GM12873 (cell line): ENCODE data around the gene EDN3.

Experiments used
- TF ChIP-seq, protein P1 (sequence below): IDR thresholded peaks from 2 replicates; pipeline ENCODE4 v1.5.1; 2012; ENCODE audit warnings: low read depth, mild to moderate bottlenecking, moderate library complexity, low read length, control low read depth; ENCODE audit not compliant: insufficient read depth; ENCODE audit errors: missing control alignments

The EDN3 gene, protein sequence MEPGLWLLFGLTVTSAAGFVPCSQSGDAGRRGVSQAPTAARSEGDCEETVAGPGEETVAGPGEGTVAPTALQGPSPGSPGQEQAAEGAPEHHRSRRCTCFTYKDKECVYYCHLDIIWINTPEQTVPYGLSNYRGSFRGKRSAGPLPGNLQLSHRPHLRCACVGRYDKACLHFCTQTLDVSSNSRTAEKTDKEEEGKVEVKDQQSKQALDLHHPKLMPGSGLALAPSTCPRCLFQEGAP

DNA sequence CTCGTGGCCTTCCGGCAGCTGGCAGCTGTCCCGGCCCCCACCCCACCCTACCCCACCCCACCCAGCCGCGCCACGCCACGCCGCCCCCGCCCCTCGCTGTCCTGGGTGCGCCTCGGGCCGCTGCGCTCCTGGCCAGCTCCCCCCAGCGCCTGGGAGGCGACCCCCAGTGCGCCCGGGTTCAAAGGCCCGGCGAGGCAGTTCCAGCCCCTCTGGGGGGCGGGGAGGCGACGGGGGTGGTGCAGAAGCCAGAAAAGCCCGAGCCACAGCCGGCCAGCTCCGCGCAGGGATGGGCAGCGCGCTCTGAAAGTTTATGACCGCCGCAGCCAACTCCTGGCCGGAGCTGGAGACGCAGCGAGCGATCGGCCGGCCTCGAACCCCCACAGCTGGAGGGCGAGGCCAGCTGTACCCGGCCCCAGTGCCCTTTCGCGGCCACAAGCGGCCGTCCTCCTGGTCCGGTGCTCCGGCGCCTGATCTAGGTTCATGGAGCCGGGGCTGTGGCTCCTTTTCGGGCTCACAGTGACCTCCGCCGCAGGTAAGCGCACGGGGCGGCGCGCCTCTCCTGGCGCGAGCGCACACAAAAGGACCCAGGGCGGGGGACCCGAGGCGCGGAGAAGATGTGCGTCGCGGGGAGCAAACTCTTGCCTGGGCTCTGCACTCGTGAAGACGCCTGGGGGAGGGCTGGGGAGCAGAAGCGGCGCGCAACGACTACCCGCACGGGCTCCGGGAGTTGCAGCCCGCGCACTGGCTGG, at the start of gene EDN3:
TSS of gene EDN3 (plus strand) at position 279 of the 749 bp plus-strand sequence. CDS start at position 481, 202 bp downstream.
- TF ChIP-seq, protein P1, sequence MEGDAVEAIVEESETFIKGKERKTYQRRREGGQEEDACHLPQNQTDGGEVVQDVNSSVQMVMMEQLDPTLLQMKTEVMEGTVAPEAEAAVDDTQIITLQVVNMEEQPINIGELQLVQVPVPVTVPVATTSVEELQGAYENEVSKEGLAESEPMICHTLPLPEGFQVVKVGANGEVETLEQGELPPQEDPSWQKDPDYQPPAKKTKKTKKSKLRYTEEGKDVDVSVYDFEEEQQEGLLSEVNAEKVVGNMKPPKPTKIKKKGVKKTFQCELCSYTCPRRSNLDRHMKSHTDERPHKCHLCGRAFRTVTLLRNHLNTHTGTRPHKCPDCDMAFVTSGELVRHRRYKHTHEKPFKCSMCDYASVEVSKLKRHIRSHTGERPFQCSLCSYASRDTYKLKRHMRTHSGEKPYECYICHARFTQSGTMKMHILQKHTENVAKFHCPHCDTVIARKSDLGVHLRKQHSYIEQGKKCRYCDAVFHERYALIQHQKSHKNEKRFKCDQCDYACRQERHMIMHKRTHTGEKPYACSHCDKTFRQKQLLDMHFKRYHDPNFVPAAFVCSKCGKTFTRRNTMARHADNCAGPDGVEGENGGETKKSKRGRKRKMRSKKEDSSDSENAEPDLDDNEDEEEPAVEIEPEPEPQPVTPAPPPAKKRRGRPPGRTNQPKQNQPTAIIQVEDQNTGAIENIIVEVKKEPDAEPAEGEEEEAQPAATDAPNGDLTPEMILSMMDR, result no peak

DNA sequence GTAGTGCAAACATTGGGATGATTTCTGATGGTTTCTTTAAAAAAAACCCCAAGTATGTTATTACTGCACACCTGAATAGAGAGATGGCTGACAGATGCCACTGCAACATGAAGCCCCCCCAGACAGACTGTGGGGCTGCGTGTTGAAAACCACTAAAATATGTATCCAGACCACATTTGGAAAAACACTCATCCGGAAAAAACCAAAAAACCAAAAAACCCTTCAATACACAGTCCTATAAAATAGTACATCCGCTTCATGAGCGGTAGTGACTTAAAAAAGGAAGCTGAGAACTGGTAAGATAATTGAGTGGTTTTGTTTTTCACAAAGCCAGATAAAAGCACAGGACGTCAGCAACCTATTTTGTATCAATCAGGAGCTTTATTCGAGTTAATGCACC, 47.1 kb upstream of the EDN3 start:
- TF ChIP-seq, protein P1, result no peak

DNA sequence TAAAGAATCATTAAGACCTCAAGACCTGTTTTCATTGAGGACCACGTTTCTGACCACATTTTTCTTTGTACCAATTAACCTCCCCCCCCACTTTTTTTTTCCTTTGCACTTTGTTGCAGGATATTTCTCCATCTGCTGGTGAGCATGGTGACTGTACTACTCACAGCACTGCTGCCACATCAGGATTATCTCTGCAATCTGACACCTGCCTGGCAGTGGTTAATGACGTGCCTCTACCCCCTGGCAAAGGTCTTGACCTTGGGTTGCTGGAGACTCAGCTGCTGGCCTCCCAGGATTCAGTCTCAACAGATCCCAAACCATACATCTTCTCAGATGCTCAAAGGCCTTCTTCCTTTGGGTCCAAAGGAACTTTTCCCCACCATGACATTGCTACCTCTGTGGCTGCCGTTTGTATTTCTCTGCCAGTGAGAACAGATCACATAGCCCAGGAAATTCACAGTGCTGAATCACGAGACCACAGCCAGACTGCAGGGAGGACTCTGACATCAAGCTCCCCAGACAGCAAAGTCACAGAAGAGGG, 46.6 kb upstream of the EDN3 start:
- TF ChIP-seq, protein P1, result no peak

DNA sequence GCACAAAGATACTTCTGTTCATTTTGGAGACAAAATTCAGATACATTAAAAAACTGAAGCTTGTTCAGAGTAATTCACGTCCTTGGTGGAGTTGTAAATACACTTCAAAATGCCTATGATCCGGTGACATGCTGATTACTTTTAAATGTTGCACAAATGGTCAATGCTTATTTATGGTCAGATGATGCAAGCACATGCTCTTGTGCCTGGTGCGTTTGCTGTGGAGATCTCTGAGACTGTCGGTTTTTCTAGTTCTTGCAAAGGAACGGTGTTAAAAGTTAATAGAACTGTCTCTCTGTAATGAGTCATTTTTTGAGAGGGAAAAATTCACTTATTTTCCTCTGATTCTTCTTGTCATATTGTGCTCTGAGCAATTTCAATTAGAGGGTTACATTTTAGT, 45.2 kb upstream of the EDN3 start:
- TF ChIP-seq, protein P1, result no peak

DNA sequence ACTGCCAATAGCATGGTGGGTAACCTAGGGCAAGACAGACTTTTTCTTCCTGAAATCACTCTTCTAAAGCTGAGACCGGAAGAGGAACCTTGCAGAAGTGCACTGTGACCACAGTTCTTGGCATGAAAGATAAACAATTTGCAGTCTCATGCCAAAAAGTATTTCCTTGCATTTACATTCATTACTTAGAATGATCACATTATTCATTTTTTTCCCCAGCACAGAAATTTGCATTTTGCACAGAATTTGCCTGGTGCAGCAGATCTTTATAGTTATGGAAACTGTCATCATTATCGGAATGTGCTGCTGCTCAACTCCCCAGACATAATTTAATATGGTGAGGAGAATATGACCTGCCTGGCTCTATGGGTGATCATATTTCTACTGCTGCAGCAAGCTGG, 42.2 kb upstream of the EDN3 start:
- TF ChIP-seq, protein P1, result no peak

DNA sequence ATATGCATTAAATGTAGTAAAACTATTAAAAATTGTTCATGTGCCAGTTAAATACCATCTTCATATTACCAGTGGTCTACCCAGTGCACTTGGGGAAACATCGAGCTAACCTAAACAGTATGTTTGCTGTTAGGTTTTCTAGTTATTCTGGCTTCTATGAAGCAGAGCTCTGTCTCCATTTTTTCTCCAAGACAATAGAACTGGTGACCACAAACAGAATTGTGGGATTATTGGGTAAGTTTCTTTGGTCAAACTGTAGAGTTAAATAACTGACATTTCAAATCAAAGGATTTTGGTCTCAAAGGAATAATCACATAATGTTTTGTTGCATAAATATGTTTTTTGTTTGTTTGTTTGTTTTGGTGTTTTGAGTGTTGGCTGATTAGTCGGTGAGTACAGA, 40.5 kb upstream of the EDN3 start:
- TF ChIP-seq, protein P1, result no peak

DNA sequence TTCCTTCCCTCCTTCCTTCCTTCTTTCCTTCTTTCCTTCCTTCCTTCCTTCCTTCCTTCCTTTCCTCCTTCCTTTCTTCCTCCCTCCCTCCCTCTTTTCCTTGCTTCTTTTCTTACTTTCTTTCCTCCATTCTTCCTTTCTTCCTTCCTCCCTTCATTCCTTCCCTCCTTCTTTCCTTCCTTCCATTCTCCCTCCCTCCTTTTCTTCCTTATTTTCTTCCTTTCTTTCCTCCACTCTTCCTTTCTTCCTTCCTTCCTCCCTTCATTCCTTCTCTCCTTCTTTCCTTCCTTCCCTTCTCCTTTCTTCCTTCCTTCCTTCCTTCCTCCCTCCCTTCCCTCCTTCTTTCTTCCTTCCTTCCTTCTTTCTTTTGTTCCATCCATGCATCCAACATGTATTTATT, 35.1 kb upstream of the EDN3 start:
- TF ChIP-seq, protein P1, result no peak
